Thymus (tissue), 11 donors: ENCODE results near the gene AEBP1. TPM values are rescaled to one million over a fixed set of nuclear protein-coding genes. Genes with fewer than 3 reads are reported as not detected.
A peak's percentile ranks its signal among the peaks of the same experiment; 100 is the strongest.

Experiments
- DNase-seq, 9 donors: peaks; one replicate each; pipeline ENCODE4 v3.0.0-alpha.2; 2013; ENCODE audit warnings: low spot score in 9 of 9, low read depth in 6 of 9, missing footprints in 1 of 9
- H3K27ac ChIP-seq, 2 donors: one replicate each; pipeline ENCODE4 v1.5.1; 2013; ENCODE audit warnings: control low read depth in 1 of 2, low read depth in 1 of 2, low read length in 1 of 2, mild to moderate bottlenecking in 1 of 2, moderate library complexity in 1 of 2
- H3K27me3 ChIP-seq, 2 donors: one replicate each; pipeline ENCODE4 v1.5.1; 2013; ENCODE audit warnings: low read length in 1 of 2; ENCODE audit not compliant: control insufficient read depth in 2 of 2, insufficient read depth in 1 of 2
- H3K36me3 ChIP-seq, 2 donors: one replicate each; pipeline ENCODE4 v1.5.1; 2013; ENCODE audit warnings: low read length in 1 of 2, mild to moderate bottlenecking in 1 of 2, moderate library complexity in 1 of 2; ENCODE audit not compliant: control insufficient read depth in 2 of 2, insufficient read depth in 2 of 2
- H3K4me1 ChIP-seq, 2 donors: one replicate each; pipeline ENCODE4 v1.5.1; 2013; ENCODE audit warnings: low read length in 2 of 2; ENCODE audit not compliant: control insufficient read depth in 2 of 2, insufficient read depth in 2 of 2
- H3K4me3 ChIP-seq, 2 donors: one replicate each; pipeline ENCODE4 v1.5.1; 2013; ENCODE audit warnings: low read length in 2 of 2, control low read depth in 1 of 2, mild to moderate bottlenecking in 1 of 2
- H3K9me3 ChIP-seq, 2 donors: one replicate each; pipeline ENCODE4 v1.5.1; 2013; ENCODE audit warnings: low read length in 1 of 2, mild to moderate bottlenecking in 1 of 2; ENCODE audit not compliant: control insufficient read depth in 2 of 2, insufficient read depth in 1 of 2
- WGBS: extraction: QIAGEN DNeasy Blood & Tissue Kit; methylation state at CpG from one replicate; pipeline ENCODE4 v1.1.7; 2013; 5-methylcytosine and 5-hydroxymethylcytosine counted together
- polyA plus RNA-seq: library from polyadenylated mRNA; stranded (reverse); fragments of 200-250 nt; gene quantifications from one replicate; pipeline ENCODE4 v1.2.3, GENCODE V29; 2013
- total RNA-seq: library from RNA; stranded (reverse); fragments of 120-200 nt; gene quantifications from one replicate; pipeline ENCODE4 v1.2.4, GENCODE V29; 2013
- donor health status: healthy.

The AEBP1 gene
- total and polyA plus RNA-seq, 2 donors = 57.4 to 126 TPM

GRCh38 chr7:44104860-44105771 lies 971 bp downstream of the AEBP1 start:
- Histone ChIP-seq H3K9me3 (peaks cover 0 to 5% of the 10 kb centered on the region in 2 donors), H3K4me1 (peaks cover 46 to 90% of the 10 kb centered on the region in 2 donors), H3K27me3 (peaks cover 0 to 8% of the 10 kb centered on the region in 2 donors), H3K27ac (peak overlapping the region; percentile 36 to 80), H3K4me3 (peak overlapping the region; percentile 87 to 93), H3K36me3 (peaks cover 37 to 46% of the 10 kb centered on the region in 2 donors)
- peak in 1 of 9 donors; percentile 39 for DNase-seq
- 32% methylated on average over 28 of the region's 28 CpGs for WGBS

- Histone ChIP-seq H3K36me3 (peaks cover 44 to 54% of the 10 kb centered on the region in 2 donors), H3K4me1 (peaks cover 44 to 87% of the 10 kb centered on the region in 2 donors), H3K9me3 (peaks cover 0 to 5% of the 10 kb centered on the region in 2 donors), H3K4me3 (peak overlapping the region; percentile 87 to 93), H3K27ac (peak overlapping the region in 1 of 2 donors; percentile 80), H3K27me3 (peaks cover 0 to 8% of the 10 kb centered on the region in 2 donors)
- DNase-seq = no peak
- WGBS = 43% methylated on average over 2 of the region's 2 CpGs
These were observed 1.7 kb downstream of the AEBP1 start for GRCh38 chr7:44105832-44106231.

GRCh38 chr7:44106311-44107065 lies 2.3 kb downstream of the AEBP1 start:
- peak overlapping the region in 1 of 2 donors; percentile 62 for H3K27ac ChIP-seq
- H3K36me3 ChIP-seq = peaks cover 51 to 60% of the 10 kb centered on the region in 2 donors
- H3K27me3 ChIP-seq = peaks cover 0 to 8% of the 10 kb centered on the region in 2 donors
- H3K4me3 ChIP-seq = peak overlapping the region; percentile 87 to 93
- peaks cover 38 to 80% of the 10 kb centered on the region in 2 donors for H3K4me1 ChIP-seq
- WGBS = 86% methylated on average over 10 of the region's 10 CpGs
- DNase-seq = no peak
- peaks cover 0 to 5% of the 10 kb centered on the region in 2 donors for H3K9me3 ChIP-seq

- H3K27me3 ChIP-seq = peaks cover 0 to 8% of the 10 kb centered on the region in 2 donors
- DNase-seq = no peak
- H3K4me3 ChIP-seq = peak overlapping the region; percentile 87 to 93
- peak overlapping the region; percentile 20 to 62 for H3K27ac ChIP-seq
- peaks cover 0 to 9% of the 10 kb centered on the region in 2 donors for H3K9me3 ChIP-seq
- H3K36me3 ChIP-seq = peaks cover 59 to 69% of the 10 kb centered on the region in 2 donors
- H3K4me1 ChIP-seq = peaks cover 33 to 72% of the 10 kb centered on the region in 2 donors
- 96% methylated on average over 18 of the region's 18 CpGs for WGBS
These were observed 3.2 kb downstream of the AEBP1 start for GRCh38 chr7:44107116-44107960.

GRCh38 chr7:44107961-44108767 lies 4.0 kb downstream of the AEBP1 start:
- peak overlapping the region in 1 of 2 donors; percentile 8 for H3K4me3 ChIP-seq
- 93% methylated on average over 21 of the region's 21 CpGs for WGBS
- H3K4me1 ChIP-seq = peaks cover 25 to 63% of the 10 kb centered on the region in 2 donors
- peaks cover 68 to 77% of the 10 kb centered on the region in 2 donors for H3K36me3 ChIP-seq
- DNase-seq = no peak
- peaks cover 0 to 16% of the 10 kb centered on the region in 2 donors for H3K9me3 ChIP-seq
- H3K27ac ChIP-seq = peak overlapping the region; percentile 17 to 20
- peaks cover 0 to 8% of the 10 kb centered on the region in 2 donors for H3K27me3 ChIP-seq

GRCh38 chr7:44108768-44109750 lies 4.9 kb downstream of the AEBP1 start:
- WGBS = 94% methylated on average over 21 of the region's 21 CpGs
- no peak overlapping the region for H3K4me3 ChIP-seq
- peaks cover 0 to 16% of the 10 kb centered on the region in 2 donors for H3K9me3 ChIP-seq
- H3K36me3 ChIP-seq = peaks cover 77 to 84% of the 10 kb centered on the region in 2 donors
- H3K27ac ChIP-seq = peak overlapping the region in 1 of 2 donors; percentile 1
- peaks cover 0 to 6% of the 10 kb centered on the region in 2 donors for H3K27me3 ChIP-seq
- H3K4me1 ChIP-seq = peaks cover 20 to 55% of the 10 kb centered on the region in 2 donors
- no peak for DNase-seq

- peaks cover 0 to 1% of the 10 kb centered on the region in 2 donors for H3K27me3 ChIP-seq
- WGBS = 98% methylated on average over 18 of the region's 18 CpGs
- H3K4me3 ChIP-seq = no peak overlapping the region
- peaks cover 20 to 54% of the 10 kb centered on the region in 2 donors for H3K4me1 ChIP-seq
- peaks cover 86 to 93% of the 10 kb centered on the region in 2 donors for H3K36me3 ChIP-seq
- H3K27ac ChIP-seq = no peak overlapping the region
- no peak for DNase-seq
- H3K9me3 ChIP-seq = peaks cover 0 to 16% of the 10 kb centered on the region in 2 donors
These were observed 5.8 kb downstream of the AEBP1 start for GRCh38 chr7:44109991-44110390.
